Esophagus squamous epithelium (tissue), 4 donors: ENCODE results near the gene ECHS1.

Experiments used
- POLR2A ChIP-seq, 4 donors: fragments of 450-650 bp; IDR thresholded peaks; one replicate each; pipeline ENCODE4 v1.6.1; 2017; ENCODE audit warnings: antibody characterized with exemption in 4 of 4, mild to moderate bottlenecking in 4 of 4, moderate library complexity in 3 of 4
- TF ChIP-seq, protein P1 (sequence below), 6 experiments: fragments of 450-650 bp in 4 of 6; fragments of 200-600 bp in 2 of 6; sonication (generic) in 2 of 6; IDR thresholded peaks; one replicate each; pipeline ENCODE4 v1.5.1; 2016 to 2019; ENCODE audit warnings: antibody characterized with exemption in 6 of 6, mild to moderate bottlenecking in 4 of 6, moderate library complexity in 4 of 6

DNA sequence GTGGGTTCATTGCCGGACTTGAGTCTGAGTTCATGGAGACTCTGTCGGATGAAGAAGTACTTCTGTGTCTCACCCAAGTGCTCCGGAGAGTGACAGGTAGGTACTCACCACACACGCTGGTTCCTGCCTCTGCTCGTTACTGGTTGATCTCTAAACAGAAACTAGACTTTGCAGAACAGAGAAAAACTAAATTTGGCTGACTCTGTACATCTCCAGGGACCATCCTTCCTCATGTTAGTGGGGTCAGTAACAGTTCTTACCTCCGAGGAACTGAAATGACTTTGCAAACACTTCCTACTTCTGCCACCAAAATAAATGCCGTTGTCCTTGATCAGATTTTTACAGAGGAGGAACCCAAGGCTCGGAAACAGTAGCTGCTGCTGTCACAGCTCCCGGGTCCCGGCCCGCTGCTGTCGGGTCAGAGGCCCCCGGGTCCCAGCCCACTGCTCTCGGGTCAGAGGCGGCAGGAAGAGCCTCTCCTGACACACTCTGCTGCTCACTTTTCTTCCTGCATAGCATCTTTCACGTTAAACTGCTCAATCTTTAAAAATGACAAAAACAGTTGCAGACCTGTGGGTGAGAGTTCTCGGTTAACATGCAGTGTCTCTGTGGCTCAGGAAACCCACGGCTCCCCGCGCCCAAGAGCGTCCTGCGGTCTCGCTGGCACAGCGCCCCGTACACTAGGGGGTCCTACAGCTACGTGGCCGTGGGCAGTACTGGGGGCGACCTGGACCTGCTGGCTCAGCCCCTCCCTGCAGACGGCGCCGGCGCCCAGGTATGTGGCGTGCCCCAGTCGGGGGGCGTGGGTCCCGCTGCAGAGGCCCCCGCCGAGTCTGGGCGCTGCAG lies 16.0 kb upstream of the ECHS1 start:
- TF ChIP-seq, protein P1, sequence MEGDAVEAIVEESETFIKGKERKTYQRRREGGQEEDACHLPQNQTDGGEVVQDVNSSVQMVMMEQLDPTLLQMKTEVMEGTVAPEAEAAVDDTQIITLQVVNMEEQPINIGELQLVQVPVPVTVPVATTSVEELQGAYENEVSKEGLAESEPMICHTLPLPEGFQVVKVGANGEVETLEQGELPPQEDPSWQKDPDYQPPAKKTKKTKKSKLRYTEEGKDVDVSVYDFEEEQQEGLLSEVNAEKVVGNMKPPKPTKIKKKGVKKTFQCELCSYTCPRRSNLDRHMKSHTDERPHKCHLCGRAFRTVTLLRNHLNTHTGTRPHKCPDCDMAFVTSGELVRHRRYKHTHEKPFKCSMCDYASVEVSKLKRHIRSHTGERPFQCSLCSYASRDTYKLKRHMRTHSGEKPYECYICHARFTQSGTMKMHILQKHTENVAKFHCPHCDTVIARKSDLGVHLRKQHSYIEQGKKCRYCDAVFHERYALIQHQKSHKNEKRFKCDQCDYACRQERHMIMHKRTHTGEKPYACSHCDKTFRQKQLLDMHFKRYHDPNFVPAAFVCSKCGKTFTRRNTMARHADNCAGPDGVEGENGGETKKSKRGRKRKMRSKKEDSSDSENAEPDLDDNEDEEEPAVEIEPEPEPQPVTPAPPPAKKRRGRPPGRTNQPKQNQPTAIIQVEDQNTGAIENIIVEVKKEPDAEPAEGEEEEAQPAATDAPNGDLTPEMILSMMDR (IDR thresholded peaks at IDR 0.05): peak in 1 of 6 experiments; percentile 7
- no peak for TF ChIP-seq POLR2A (IDR thresholded peaks at IDR 0.05)
